Colonic mucosa (tissue), 4 donors: ENCODE data around the gene COPB1. TPM values are rescaled to one million over a fixed set of nuclear protein-coding genes. Genes with fewer than 3 reads are reported as not detected.
A peak's percentile ranks its signal among the peaks of the same experiment; 100 is the strongest.

Source experiments
- DNase-seq: peaks from one replicate; pipeline ENCODE4 v3.0.0-alpha.2; 2020
- H3K27ac ChIP-seq: fragments of 200-600 bp; one replicate; pipeline ENCODE4 v1.8.0; 2021
- H3K27me3 ChIP-seq: fragments of 200-600 bp; one replicate; pipeline ENCODE4 v1.8.0; 2021
- H3K36me3 ChIP-seq: fragments of 200-600 bp; one replicate; pipeline ENCODE4 v1.8.0; 2021
- H3K4me1 ChIP-seq: fragments of 200-600 bp; one replicate; pipeline ENCODE4 v1.8.0; 2021; ENCODE audit warnings: mild to moderate bottlenecking
- H3K4me3 ChIP-seq: fragments of 200-600 bp; one replicate; pipeline ENCODE4 v1.8.0; 2021
- H3K9ac ChIP-seq, 2 donors: one replicate each; pipeline ENCODE4 v1.7.0; 2013; ENCODE audit warnings: control low read depth in 2 of 2, low read depth in 2 of 2, low read length in 2 of 2
- H3K9me3 ChIP-seq: fragments of 200-600 bp; one replicate; pipeline ENCODE4 v1.8.0; 2021
- CTCF ChIP-seq: fragments of 200-600 bp; IDR thresholded peaks from one replicate; pipeline ENCODE4 v1.8.0; 2022; ENCODE audit warnings: antibody characterized with exemption, mild to moderate bottlenecking
- intact Hi-C: fragments of 100-400 bp; cut with DNase I; formaldehyde crosslinking; loops from one replicate; pipeline ENCODE4 v1.14.1; 2022
- total RNA-seq, 2 donors: library from RNA; stranded (reverse); fragmentation: NEBNext Ultra II Directional in 1 of 2; extraction: Animal tissue kit (Norgen Biotek cat#: 25700) in 1 of 2; gene quantifications; one replicate each; pipeline ENCODE4 v1.2.1, GENCODE V29; 2021
- donor health status: healthy.
- donor health status: DM: no; HTN: no; CAD: no.
- donor health status: DM: no; HTN: no; CAD: no.

COPB1 gene
- total RNA-seq, 2 donors from 2014 or later, result 95.2 to 112 TPM

DNA sequence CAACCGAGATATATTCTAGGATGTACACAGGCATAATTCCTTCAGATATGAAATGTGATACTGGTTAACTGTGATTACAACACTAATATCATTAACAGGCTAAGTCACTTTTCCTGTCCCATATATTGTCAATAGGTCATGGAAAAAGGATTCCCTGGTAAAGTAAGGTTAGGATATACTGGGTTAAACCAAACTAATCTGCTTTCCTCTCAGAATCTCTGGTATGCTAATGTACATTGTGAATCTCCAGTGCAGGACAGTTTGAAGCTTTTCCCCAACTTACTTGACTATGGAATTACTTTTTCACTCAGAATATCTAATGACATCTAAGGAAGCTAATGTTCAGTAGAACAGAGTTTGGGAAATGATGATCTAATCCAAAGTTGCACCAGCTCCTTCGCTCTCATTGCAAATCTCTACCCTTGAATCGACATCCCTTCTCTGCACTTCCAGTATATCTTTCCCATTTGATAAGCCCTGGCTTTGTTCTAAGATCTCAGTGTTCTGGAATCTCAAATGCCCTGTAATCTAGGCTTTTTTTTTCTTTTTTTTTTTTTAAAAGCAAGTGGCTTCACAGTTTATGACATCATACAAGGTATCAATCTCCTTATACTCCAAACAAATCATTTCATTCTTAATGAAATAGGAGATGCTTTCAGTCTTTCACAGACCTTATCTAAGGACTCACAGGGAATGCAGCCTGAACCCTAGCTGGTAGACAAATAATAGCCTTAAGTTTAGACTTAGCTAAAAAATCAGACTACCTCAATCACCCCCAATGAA is 43.8 kb downstream of the COPB1 start:
- Histone ChIP-seq H3K4me3 (no peak overlapping the region), H3K36me3 (peaks cover 10% of the 10 kb centered on the region), H3K27ac (no peak overlapping the region), H3K4me1 (no peaks in the 10 kb centered on the region), H3K9me3 (no peaks in the 10 kb centered on the region), H3K9ac (no peak overlapping the region), H3K27me3 (no peaks in the 10 kb centered on the region)
- DNase-seq, result no peak
- intact Hi-C loops, result loop anchor here (2.0 kb wide), 1 partner anchor 153 kb away; no protein-coding TSS in a partner anchor
- TF ChIP-seq CTCF, result no peak

GRCh38 chr11:14454861-14455632 is 44.6 kb downstream of the COPB1 start:
- no peaks in the 10 kb centered on the region for H3K4me1 ChIP-seq
- H3K4me3 ChIP-seq, result no peak overlapping the region
- no peak for DNase-seq
- no peak overlapping the region for H3K27ac ChIP-seq
- no peak overlapping the region for H3K9ac ChIP-seq
- no peaks in the 10 kb centered on the region for H3K9me3 ChIP-seq
- H3K36me3 ChIP-seq, result peaks cover 10% of the 10 kb centered on the region
- peak; percentile 46 for TF ChIP-seq CTCF
- no peaks in the 10 kb centered on the region for H3K27me3 ChIP-seq
- intact Hi-C loops, result loop anchor here (2.0 kb wide), 1 partner anchor 152 kb away; no protein-coding TSS in a partner anchor

GRCh38 chr11:14451825-14452224 is 47.8 kb downstream of the COPB1 start:
- DNase-seq, result no peak
- no peak overlapping the region for H3K4me3 ChIP-seq
- no peaks in the 10 kb centered on the region for H3K4me1 ChIP-seq
- no peaks in the 10 kb centered on the region for H3K36me3 ChIP-seq
- no peak for TF ChIP-seq CTCF
- H3K9ac ChIP-seq, result no peak overlapping the region
- intact Hi-C loops, result no loop called here
- no peaks in the 10 kb centered on the region for H3K9me3 ChIP-seq
- H3K27me3 ChIP-seq, result no peaks in the 10 kb centered on the region
- H3K27ac ChIP-seq, result no peak overlapping the region

DNA sequence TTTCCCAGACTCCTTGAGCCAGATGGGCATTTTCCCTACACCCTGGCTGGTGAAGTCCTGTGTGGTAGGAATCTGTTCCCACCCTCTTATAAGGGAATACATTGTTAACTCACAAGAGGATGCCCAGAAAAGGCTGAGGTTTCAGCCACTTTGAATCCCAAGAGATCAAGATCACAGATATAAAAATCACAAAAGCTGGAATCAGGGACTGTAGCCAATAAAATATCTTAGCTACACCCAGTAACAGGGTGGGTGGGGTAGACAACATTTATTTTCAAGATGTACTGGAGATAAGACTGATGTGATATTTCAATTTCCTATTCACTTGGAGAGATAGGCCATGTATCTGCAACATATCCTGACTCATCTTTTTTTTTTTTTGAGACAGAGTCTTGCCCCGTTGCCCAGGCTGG is 50.3 kb downstream of the COPB1 start:
- no peak overlapping the region for H3K4me3 ChIP-seq
- H3K9ac ChIP-seq, result no peak overlapping the region
- no peaks in the 10 kb centered on the region for H3K36me3 ChIP-seq
- no peak for TF ChIP-seq CTCF
- intact Hi-C loops, result no loop called here
- H3K9me3 ChIP-seq, result no peaks in the 10 kb centered on the region
- no peak overlapping the region for H3K27ac ChIP-seq
- no peaks in the 10 kb centered on the region for H3K27me3 ChIP-seq
- no peak for DNase-seq
- no peaks in the 10 kb centered on the region for H3K4me1 ChIP-seq

DNA sequence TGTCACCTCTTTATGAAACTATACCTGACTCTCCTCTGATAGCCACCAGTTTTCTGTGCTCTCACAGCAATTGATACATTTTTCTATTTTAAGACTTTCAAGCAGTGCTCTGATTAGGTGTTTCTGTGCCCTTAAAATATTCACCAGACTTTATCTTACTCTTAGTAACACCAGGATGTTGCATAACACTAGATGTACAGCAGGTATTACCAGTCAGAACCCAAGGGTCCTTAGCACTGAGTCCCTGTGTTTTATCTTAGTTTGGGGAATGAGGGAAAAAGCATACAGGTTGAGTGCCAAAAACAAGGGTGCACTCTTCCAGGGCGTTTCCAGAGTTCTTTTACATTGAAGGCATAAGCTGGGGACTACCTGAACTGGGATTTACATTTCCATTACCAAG is 51.4 kb downstream of the COPB1 start:
- TF ChIP-seq CTCF, result no peak
- no peaks in the 10 kb centered on the region for H3K36me3 ChIP-seq
- H3K9me3 ChIP-seq, result no peaks in the 10 kb centered on the region
- no peaks in the 10 kb centered on the region for H3K4me1 ChIP-seq
- H3K4me3 ChIP-seq, result no peak overlapping the region
- no peaks in the 10 kb centered on the region for H3K27me3 ChIP-seq
- H3K27ac ChIP-seq, result no peak overlapping the region
- H3K9ac ChIP-seq, result no peak overlapping the region
- no peak for DNase-seq
- intact Hi-C loops, result no loop called here
